Midbrain (tissue), 1 donor: ENCODE data around the gene SESTD1.
"Not testable (repeated sequence)": the region's sequence is repeated elsewhere in the genome, so short reads cannot be mapped to it uniquely, and the experiment has no call there.

Source experiments
- DNase-seq: peaks from one replicate; lab custom pipeline; 2025; lab: John Stamatoyannopoulos, UW

SESTD1 gene

DNA sequence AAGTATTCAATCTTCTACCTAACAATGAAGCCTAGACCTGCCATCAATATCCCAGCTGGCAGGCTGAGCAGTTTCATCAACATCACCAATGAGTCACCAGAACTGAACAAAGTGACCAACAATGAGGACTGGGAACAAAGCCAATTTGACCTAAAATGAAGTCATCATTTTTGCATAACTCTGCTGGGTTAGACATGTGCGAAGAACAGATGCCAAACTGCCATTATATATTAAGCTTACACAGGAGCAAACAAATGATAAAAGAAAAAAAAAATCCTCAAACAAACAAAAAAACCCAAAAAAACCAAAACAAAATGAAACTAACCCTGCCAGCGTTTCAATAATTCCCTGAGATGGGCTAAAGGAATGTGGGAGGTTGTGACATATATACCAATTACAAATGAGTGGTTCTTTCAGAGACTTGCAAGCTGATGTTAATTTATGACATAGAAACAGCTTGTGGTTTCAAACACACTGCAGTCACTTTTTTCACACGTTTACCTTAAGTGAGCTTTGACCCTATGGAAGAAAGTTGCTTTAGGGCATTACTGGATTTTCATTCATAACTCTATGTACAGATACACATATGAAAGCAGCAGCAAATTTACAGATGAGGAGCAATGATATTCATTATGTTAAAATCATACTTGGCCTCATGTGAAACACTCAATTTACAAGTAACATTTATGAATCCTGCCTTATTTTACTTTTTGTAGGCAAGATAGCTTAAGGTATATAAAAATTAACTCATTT, 157.8 kb downstream of the SESTD1 start:
- peak; percentile 77 for DNase-seq

DNA sequence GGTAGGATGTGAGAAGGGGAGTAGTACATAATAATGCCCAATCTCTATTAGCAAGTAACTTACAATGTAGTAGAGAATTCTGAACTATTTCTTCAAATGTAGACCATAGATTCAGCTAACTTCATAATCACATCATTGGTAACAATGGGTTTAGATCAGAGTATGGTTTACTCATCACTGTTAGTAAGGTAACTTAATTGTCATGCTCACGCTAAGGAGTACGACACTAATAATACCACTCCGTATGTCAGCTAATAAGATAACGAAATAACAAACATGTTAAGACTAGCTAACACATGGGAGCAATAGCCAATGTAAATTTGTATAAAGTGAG, 158.3 kb downstream of the SESTD1 start:
- DNase-seq, result no peak

- no peak for DNase-seq
Observed at GRCh38 chr2:179104736-179105135, 159.9 kb downstream of the SESTD1 start.

- no peak for DNase-seq
Observed at GRCh38 chr2:179098080-179098689, 166.4 kb downstream of the SESTD1 start.

DNA sequence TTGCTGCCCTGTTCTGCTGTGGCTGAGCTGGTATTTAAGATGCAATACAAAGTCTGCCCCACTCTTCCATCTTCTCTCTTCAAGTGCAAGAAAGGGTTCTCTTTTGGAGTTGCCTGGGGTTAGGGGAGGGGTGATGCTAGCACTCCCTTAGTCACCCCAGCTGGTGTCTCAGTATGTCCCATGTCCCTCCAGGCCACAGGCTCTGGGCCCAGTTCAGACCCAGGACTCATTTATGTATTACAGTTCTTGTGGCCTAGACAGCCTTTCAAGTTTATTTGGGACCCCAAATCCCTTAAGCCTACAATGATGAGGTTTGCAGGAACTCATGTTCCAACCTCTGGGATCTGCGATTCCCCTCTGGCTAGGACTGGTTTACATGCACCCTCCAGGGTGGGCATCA, 167.5 kb downstream of the SESTD1 start:
- DNase-seq, result no peak

DNA sequence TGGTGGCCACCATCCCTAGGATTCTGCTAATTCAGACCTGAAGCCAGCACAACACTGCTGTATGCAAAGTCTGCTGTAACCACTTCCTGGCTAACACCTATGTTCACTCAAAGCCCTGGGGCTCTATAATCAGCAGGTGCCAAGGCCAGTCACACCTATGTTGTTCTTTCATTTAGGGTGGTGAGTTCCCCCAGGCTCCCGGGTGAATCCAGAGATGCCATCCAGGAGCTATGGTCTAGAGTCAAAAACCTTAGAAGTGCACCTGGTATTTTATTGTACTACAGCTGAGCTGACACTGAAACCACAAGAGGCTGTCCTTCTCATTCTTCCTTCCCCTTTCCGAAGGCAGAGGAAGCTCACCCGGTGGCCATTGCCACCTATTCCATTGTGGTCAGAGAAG, 168.5 kb downstream of the SESTD1 start:
- DNase-seq, result no peak

- not testable (repeated sequence) for DNase-seq
Observed at GRCh38 chr2:179092912-179093311, 171.7 kb downstream of the SESTD1 start.

DNA sequence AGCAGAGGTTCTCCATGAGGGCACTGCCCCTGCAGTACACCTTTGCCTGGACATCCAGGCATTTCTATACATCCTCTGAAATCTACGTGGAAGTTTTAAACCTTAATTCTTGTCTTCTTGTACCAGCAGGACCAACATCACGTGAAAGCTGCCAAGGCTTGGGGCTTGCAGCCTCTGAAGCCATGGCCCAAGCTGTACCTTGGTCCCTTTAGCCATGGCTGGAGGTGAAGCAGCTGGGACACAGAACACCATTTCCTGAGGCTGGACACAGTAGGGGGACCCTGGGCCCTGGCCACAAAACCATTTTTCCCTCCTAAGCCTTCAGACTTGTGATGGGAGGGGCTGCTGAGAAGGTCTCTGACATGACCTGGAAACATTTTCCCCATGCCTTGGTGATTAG, 181.9 kb downstream of the SESTD1 start:
- no peak for DNase-seq

DNA sequence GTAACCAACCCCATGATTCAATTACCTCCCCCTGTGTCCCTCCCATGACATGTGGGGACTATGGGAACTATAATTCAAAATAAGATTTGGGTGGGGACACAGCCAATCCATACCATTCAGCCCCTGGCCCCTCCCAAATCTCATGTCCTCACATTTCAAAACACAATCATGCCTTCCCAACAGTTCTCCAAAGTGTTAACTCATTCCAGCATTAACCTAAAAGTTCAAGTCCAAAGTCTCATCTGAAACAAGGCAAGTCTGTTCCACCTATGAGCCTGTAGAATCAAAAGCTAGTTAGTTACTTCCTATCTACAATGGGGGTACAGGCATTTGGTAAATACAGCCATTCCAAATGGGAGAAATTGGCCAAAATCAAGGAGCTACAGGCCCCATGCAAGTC, 182.7 kb downstream of the SESTD1 start:
- DNase-seq, result no peak

DNA sequence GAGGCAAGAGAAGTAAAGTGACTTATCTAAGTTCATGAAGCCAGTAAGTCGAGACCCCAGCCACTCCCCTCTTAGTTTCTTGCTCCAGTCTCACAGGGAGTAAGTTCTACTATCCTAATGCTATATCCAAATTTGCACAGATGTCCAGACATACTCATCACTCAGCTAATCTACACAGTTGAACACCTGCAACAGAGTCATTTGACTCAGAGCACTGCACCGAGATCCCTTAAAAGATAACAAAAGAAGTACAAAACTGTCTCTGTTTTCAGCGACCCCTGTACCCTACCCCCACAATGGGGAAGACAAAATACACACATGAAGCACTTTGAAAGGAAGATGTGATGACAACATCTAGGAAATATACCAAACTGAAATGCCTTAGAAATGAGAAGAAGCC, 192.1 kb downstream of the SESTD1 start:
- no peak for DNase-seq

- DNase-seq, result no peak
Observed at GRCh38 chr2:179071810-179072355, 192.7 kb downstream of the SESTD1 start.

DNA sequence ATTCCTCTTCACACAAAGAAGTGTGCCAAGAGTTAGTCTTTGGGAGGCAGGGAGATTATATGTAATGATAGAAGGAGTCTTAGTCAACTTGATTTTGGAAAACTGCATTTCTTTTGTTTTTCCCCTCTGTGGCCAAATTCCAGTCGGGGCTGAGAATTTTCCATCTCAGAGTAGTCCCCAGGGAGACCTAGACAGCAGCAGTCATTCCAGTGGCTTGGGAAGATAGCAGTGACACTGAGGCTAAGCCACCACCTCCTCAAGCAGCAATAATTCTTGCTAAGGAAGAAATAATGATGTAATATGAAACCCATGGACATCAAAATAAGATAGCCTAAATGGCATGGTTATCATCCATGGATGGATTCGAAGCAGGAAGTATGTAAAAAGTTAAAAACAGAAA, 193.7 kb downstream of the SESTD1 start:
- no peak for DNase-seq

GRCh38 chr2:179069685-179070084, 194.9 kb downstream of the SESTD1 start:
- DNase-seq, result no peak

- DNase-seq, result no peak
Observed at GRCh38 chr2:179068991-179069643, 195.5 kb downstream of the SESTD1 start.

DNA sequence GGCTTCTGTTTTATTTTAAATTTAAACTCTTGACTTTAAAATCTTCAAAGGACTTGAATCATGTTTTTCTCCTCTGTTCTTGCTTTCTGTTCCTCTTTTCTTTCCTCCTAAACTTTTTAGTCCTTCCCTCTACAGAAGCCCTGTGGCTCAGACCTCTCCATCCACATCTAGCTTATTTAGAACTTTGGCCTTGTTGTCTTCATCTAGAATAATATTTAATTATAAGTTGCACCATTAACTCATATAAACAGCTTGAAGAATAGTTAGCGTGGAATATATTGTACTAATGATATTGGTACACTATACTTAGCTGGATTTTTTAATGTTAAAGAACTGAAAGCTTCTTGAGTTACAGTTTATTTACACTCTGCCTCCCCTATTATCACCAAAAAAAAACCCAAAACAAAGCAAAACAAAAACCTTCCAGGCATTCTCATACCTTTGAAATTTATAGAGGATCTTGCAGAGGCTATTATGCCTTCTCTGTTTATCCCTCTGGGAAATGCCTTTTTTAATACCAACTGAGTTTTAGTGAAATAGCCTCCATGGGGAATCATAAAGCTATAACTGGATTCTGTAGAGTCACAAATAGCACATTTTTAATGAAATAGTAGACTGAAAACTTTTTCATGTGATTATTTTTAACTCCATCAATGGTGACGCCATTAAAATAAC, 205.5 kb downstream of the SESTD1 start:
- no peak for DNase-seq

DNA sequence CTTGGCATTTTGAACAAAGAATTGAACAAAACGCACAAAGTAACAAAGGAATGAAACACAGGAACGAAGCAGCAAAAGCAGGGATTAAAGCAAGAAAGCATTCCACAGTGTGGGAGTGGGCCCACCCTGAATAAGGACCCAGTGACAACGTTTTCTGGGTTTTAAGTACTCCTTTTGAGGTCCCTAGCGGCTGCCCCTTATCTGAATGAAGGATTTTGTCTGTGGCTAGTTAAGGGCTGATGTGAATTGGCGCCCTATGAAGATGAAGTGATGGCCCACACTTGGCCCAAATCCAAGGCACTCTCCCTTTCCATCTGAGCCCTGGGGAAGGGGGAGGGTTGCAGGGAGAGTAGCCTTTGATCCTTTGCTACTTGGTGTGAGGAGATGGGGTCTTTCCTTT, 206.9 kb downstream of the SESTD1 start:
- no peak for DNase-seq

DNA sequence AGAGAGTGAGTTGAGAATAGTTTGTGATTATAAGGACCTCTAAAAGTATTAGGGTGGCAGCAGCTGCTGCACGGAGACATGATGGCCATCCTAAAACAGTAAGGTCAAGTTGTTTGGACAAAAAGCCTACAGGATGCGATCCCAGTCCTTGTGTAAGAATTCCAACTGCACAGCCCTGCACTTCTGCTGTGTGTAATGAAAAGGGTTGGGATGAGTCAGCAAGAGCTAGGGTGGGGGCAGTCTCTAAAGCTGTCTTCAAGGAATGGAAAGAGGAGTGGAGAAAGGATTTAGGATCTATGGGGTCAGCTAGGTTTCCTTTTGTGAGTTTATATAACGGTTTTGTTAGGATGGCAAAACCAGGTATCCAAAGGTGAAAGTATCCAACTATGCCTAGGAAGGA, 211.1 kb downstream of the SESTD1 start:
- DNase-seq, result not testable (repeated sequence)
